Lower leg skin (tissue), 4 donors: ENCODE results near the gene SERHL2. TPM values are rescaled to one million over a fixed set of nuclear protein-coding genes. Genes with fewer than 3 reads are reported as not detected.
"Not testable (repeated sequence)": the region's sequence is repeated elsewhere in the genome, so short reads cannot be mapped to it uniquely, and the experiment has no call there.

Source experiments
- DNase-seq, 2 donors: peaks; one replicate each; pipeline ENCODE4 v3.0.0-alpha.2; 2019; ENCODE audit warnings: low spot score in 2 of 2
- H3K4me3 ChIP-seq: fragments of 200-600 bp; sonication (generic); 2 replicates; pipeline ENCODE4 v1.5.1; 2017; ENCODE audit warnings: mild to moderate bottlenecking, low read depth; ENCODE audit not compliant: poor library complexity, severe bottlenecking
- CTCF ChIP-seq, 3 donors: fragments of 450-650 bp; IDR thresholded peaks; one replicate each; pipeline ENCODE4 v1.5.1; 2016; ENCODE audit warnings: antibody characterized with exemption in 3 of 3, mild to moderate bottlenecking in 3 of 3, moderate library complexity in 2 of 3
- POLR2A ChIP-seq, 2 donors: fragments of 450-650 bp; IDR thresholded peaks; one replicate each; pipeline ENCODE4 v1.6.1; 2016 to 2017; ENCODE audit warnings: antibody characterized with exemption in 2 of 2, mild to moderate bottlenecking in 1 of 2, moderate library complexity in 1 of 2
- WGBS, 2 donors: methylation state at CpG; one replicate each; pipeline ENCODE4 v1.1.5; 2018; 5-methylcytosine and 5-hydroxymethylcytosine counted together
- intact Hi-C: fragments of 100-400 bp; cut with DNase I; formaldehyde crosslinking; loops from one replicate; pipeline ENCODE4 v1.15.0; 2023; ENCODE audit warnings: low total_unique reads
- total RNA-seq, 4 donors: library from RNA; depleted of rRNA; stranded (reverse); fragments of >200 nt; gene quantifications; one replicate each; pipeline ENCODE4 v1.1.0, GENCODE V29; 2016

Gene SERHL2
- total RNA-seq, 4 donors from 2014 or later: 13.1 to 39.5 (median 18.2) TPM

DNA sequence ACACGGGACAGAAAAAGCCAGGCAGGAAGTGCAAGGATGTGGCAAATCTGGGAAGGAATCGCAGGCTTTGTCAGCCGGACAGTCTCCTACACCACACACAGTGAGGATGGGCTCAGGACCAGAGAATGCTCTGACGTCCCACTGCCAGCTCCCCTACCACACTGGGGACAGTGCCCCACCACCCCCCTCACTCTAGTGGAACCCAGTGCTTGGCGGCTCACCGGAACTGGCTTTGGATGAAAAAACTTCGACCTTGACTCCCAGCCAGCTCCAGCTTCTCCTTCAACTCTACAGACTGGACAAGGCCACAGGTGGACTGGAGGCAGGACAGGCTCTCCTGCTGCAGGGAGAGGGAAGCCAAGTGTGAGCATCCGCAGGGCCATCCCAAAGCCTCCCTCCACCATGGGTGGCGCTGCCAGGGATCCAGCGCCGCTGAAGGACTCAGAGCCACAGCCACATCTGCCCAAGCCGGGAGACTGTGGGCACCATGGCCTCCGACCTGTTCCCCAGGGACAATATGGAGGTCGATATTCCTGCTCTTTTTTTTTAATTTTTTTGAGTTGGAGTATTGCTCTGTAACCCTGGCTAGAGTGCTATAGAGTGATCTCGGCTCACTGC, 24.0 kb downstream of the SERHL2 start:
- WGBS, 2 donors: 88 to 92% methylated on average over 14 to 15 of the region's 15 CpGs
- intact Hi-C loops: no loop called here
- TF ChIP-seq CTCF (IDR thresholded peaks at IDR 0.05): no peak
- TF ChIP-seq POLR2A (IDR thresholded peaks at IDR 0.05): no peak
- DNase-seq: no peak
- H3K4me3 ChIP-seq: no peak overlapping the region

GRCh38 chr22:42580040-42580439, 26.3 kb downstream of the SERHL2 start:
- H3K4me3 ChIP-seq, DNase-seq, intact Hi-C loops: not testable (repeated sequence)
- 93 to 100% methylated on average over 3 of the region's 4 CpGs for WGBS, 2 donors

- intact Hi-C loops, DNase-seq: not testable (repeated sequence)
- H3K4me3 ChIP-seq: peak overlapping the region; percentile 37
- WGBS, 2 donors: 1% methylated on average over 14 of the region's 22 CpGs
Observed at GRCh38 chr22:42581194-42581761, 27.5 kb downstream of the SERHL2 start.

- peak overlapping the region; percentile 37 for H3K4me3 ChIP-seq
- no peak for TF ChIP-seq CTCF (IDR thresholded peaks at IDR 0.05)
- no peak for TF ChIP-seq POLR2A (IDR thresholded peaks at IDR 0.05)
- WGBS, 2 donors: 9 to 10% methylated on average over 33 to 36 of the region's 64 CpGs
- DNase-seq: peak; percentile 66 to 95
- intact Hi-C loops: no loop called here
Observed at GRCh38 chr22:42581762-42582716, 28.3 kb downstream of the SERHL2 start.

DNA sequence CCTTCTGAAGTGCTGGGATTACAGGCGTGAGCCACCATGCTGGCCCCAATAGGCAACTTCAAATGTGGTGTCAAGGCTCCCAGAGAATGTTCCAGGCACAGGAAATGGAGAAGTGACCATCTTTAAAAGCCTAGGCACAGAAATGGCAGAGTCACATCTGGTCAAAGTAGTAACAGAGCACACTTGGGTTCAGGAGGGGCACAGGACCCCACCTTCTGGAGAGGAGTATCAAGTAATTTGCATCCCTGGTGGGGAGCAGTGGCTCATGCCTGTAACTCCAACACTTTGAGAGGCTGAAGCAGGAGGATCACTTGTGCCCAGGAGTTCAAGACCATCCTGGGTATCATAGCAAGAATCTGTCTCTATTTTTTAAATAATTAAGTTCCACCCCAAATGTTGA, 29.2 kb downstream of the SERHL2 start:
- WGBS, 2 donors: 94% methylated on average over 1 of the region's 1 CpG
- no peak for DNase-seq
- TF ChIP-seq POLR2A (IDR thresholded peaks at IDR 0.05) (no peak), CTCF (IDR thresholded peaks at IDR 0.05) (no peak)
- no peak overlapping the region for H3K4me3 ChIP-seq
- intact Hi-C loops: no loop called here

DNA sequence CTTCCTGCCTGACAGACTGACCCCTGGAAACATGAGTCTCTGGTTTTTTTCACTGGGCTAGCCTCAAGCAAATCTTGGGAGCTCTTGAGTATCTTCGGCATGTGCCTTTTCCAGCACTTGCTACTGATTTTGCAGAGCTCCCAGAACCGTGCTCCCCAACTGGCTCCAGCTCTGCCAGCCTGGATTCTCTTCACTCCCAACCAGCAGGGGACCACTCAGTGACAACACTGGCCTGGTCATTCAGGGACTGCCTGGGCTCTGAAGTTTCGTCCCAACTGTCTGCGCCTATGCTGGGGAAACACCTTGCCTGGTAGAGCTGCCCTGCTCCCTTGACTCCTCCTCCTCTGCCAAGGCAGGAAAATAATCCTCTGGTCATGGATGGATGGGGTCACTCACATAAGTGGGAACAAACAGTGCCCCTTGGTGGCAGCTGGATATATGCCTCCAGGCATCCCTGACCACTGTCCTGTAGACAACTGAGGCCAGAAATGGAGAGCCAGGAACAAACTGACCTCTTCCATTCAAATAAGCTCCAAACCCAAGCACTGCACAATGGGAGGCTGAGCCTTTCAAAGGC, 30.7 kb downstream of the SERHL2 start:
- no peak for TF ChIP-seq CTCF (IDR thresholded peaks at IDR 0.05)
- no peak for TF ChIP-seq POLR2A (IDR thresholded peaks at IDR 0.05)
- intact Hi-C loops: no loop called here
- 90 to 93% methylated on average over 4 of the region's 4 CpGs for WGBS, 2 donors
- no peak overlapping the region for H3K4me3 ChIP-seq
- no peak for DNase-seq
